HTERT RPE-1 (cell line): ENCODE results near the gene RMC1.
"Not testable (repeated sequence)": the region's sequence is repeated elsewhere in the genome, so short reads cannot be mapped to it uniquely, and the experiment has no call there.

ENCODE experiments used
- in situ Hi-C: fragments of 300-500 bp; cut with MboI; formaldehyde crosslinking; loops from 4 replicates; pipeline ENCODE4 v1.14.3; 2020; ENCODE audit warnings: low sequenced_read_pairs

RMC1 gene

GRCh38 chr18:23556145-23556780 lies 53.0 kb downstream of the RMC1 start:
- in situ Hi-C loops: no loop called here

DNA sequence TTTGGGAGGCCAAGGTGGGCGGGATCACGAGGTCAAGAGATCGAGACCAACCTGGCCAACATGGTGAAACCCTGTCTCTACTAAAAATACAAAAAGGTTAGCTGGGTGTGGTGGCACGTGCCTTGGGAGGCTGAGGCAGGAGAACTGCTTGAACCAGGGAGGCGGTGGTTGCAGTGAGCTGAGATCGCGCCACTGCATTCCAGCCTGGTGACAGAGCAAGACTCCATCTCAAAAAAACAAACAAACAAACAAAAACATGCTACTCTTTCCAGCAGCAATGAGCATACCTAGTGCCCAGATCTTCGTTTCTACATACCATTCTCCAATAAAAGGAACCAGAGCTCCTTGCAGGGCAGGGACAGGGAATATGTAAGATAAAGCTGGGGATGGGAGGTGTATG lies 54.2 kb downstream of the RMC1 start:
- in situ Hi-C loops: not testable (repeated sequence)

GRCh38 chr18:23560186-23560585 lies 56.9 kb downstream of the RMC1 start:
- in situ Hi-C loops: no loop called here

GRCh38 chr18:23563377-23564043 lies 60.2 kb downstream of the RMC1 start:
- in situ Hi-C loops: no loop called here

- in situ Hi-C loops: no loop called here
Observed at GRCh38 chr18:23565916-23566547, 62.7 kb downstream of the RMC1 start.

DNA sequence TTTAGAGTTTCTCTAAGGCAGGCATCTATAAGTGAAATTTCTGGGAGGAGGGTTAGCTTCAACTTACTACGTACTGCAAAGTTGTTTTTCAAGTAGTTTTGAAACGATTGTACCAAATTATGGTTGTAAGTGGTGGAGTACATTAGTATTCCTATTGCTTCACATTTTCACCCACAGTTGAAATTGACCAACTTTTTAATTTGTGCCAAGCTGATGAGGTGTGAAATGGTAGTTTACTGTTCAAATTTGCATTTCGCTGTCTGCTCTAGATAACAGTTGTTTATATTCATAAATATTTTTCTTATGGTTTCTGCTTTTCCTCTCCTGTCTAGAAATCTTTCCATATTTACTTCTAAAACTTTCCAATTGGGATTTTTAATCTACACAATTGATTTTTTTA lies 64.4 kb downstream of the RMC1 start:
- in situ Hi-C loops: no loop called here

GRCh38 chr18:23568281-23569138 lies 65.2 kb downstream of the RMC1 start:
- in situ Hi-C loops: no loop called here

- in situ Hi-C loops: no loop called here
Observed at GRCh38 chr18:23569299-23570063, 66.2 kb downstream of the RMC1 start.

DNA sequence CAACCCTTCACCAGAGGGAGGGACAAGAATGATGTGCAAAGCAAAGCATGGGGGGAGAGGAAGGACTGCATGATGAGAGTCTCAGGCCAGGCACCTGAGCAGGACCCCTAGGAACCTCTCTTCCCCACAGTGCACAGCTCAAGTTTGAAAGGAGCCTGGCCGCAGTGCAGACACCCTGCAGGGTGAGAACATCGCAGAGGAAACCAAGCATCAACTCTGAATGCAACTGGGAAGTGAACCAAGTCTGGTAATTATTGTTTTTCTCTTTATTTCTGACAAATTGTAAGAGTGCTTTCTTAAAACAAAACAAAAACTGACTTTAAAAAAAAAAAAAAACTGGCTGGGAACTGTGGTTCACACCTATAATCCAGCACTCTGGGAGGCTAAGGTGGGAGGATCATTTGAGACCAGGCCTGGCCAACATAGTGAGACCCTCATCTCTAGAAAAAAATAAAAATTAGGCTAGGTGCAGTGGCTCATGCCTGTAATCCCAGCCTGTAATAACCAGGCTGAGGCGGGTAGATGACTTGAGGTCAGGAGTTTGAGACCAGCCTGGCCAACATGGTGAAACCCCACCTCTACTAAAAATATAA lies 67.7 kb downstream of the RMC1 start:
- in situ Hi-C loops: no loop called here

DNA sequence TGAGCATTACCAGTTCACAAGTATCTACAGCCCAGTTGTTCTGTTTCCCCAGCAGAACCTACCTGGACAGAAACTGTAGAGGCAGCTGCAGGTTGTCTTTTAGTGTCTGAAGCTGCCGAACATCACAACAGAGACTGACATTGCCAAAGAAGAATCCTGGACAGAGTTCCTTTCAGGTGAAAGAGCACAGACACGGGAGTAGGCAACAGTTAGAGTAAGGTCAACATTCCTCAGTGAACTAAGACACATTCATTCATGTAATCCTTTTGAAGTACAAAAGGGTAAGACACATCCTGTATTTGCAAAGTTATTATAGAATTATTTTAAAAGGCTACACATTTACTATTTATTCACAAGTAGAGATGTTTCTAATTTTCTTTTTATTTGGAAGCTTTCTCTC lies 68.7 kb downstream of the RMC1 start:
- in situ Hi-C loops: no loop called here

DNA sequence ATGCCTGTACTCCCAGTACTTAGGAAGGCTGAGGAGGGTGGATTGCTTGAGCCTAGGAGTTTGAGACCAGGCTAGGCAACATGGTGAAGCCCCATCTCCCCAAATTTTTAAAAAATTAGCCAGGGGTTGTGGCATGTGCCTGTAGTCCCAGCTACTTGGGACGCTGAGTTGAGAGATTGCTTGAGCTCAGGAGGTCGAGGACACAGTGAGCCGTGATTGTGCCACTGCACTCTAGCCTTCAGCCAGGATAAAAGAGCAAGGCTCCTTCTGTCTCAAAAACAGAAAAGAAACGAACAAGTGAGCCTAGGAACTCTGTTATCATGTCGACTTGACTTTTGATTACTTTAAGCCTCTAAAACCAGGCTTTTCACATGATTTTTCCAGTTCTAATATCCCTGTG lies 69.3 kb downstream of the RMC1 start:
- in situ Hi-C loops: no loop called here

DNA sequence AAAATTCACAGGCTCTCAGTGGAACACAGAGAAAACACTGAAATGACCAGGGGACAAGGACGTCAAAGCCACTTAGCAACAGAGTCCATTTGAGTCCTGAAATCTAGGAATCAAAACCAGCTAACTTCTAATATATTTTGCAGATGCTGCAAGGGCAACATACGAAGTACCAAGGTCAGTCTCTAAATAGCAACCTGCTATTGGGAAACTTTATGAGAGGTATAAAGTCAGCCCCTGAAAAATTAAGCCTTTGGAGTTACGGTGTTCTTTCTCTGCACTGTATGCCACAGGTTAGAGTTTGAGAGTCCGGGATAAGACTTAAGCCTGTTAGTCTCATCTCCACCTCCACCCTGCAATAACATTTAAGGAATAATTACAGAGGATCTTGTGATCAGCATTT lies 69.7 kb downstream of the RMC1 start:
- in situ Hi-C loops: no loop called here

- in situ Hi-C loops: no loop called here
Observed at GRCh38 chr18:23573626-23574431, 70.5 kb downstream of the RMC1 start.

DNA sequence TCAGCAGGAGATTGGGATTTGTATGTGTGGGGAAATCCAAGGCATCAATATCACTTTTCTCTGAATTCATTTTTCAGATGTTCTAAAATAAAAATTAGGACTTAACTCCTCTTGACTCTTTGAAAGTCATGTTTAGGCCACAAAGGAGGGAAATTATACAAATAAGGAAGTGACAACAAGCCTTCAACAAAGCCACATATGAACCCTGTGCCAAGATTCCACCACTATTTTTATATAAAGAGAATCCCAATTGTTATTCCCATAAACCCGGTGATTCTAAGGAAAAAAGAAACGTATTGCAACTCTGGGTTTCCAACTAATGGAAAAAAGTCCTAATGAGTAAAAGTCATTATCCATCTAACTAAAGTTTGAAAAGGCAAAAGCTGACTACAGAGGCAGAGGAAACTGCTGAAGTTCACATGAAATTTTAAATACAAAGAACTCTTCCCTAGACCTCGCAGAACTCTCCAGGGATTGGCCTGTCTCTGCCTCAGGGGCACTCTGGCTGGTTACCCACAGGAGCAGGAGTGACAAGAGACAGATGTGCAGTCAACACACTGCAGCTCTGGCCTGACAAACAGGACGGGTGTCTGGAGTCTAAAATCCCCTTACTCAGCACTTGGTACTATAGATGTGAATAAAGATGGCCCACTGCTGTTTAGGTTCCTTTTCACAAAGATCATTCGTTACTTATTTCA lies 71.4 kb downstream of the RMC1 start:
- in situ Hi-C loops: no loop called here

DNA sequence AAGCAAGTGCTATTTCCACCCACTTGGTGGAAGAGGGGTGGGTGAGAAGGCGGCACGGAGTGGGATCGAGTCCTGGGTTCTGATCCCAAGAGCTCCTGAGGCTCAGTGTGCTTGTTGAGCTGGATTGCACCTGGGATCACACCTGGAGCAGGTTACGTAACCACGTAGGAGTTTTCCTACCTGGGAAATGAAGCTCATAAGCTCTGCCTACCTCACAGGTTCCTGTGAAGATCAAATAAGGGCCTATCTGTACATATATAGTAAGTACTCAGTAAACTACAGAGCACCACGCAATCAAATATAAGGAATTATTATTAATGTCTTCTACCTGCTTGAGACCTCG lies 72.0 kb downstream of the RMC1 start:
- in situ Hi-C loops: no loop called here

- in situ Hi-C loops: not testable (repeated sequence)
Observed at GRCh38 chr18:23577521-23577920, 74.2 kb downstream of the RMC1 start.

DNA sequence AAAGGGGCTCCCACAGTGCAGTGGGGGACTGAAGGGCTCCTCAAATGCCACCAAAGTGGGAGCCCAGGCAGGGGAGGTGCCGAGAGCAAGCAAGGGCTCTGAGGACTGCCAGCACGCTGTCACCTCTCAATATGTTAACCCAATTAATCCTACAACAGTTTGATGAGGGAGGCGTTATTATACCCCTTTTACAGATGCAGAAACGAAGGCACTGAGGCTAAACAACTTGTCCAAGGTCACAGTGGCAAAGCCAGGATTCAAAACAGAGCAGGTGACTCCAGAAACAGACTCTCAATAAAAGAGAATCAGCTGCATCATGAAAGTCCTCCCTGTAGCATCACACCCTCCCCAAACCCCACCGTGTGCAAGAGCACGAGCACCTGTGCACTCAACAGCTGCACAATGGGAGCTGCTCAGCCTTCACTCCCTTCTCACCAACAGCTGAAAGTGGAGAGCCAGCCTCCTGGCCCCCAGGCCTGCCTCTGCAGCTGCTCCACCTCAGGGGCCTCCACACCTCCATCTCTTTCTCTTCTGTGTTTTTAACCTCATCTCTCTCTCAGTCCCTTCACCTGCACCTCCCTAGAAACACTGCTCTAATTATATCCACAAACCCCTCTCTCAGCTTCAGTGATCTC lies 74.9 kb downstream of the RMC1 start:
- in situ Hi-C loops: no loop called here

DNA sequence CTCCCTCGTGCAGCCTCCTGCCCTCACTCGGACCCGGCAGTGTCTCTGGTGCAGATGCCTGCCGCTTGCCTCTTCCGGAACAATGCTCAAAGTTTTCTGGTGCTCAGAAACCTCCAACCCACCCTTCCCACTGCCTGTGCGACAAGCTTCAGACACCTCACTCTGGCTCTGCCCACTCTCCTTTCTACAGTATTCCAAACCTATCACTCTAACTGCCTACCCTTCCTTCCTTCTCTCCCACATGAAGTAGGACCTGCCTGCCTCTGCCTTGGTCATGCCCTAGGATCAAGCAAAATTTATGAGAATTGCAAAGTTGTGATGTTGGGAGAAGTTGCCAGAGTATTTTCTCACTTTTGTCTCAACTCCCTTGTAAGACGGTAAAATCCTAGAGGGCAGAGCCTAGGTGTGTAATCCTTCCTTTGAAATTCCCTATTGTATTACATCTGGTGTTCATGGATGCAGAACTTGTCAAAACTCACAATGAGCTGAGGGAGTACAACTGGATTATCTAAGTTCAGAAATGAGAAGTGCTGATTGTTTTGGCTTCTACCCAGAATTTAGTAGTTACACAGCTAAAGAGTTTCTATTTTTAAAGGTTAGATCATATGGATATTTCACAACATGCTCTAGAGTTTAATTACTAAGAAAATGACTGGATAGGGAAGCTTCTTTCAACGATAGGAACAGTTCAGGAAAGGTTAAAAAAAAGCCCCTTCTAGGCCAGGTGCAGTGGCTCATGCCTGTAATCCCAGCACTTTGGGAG lies 75.8 kb downstream of the RMC1 start:
- in situ Hi-C loops: no loop called here
